Tibial artery (tissue), 4 donors: ENCODE results near the gene MAS1L.

Source experiments
- DNase-seq, 2 donors: peaks; one replicate each; pipeline ENCODE4 v3.0.0-alpha.2; 2019
- H3K27ac ChIP-seq, 2 donors: fragments of 200-600 bp; sonication (generic) in 1 of 2; 1 replicate in 1 of 2; 2 replicates in 1 of 2; pipeline ENCODE4 v1.5.1; 2018 to 2019; ENCODE audit warnings: mild to moderate bottlenecking in 1 of 2
- H3K27me3 ChIP-seq, 2 donors: fragments of 200-600 bp; sonication (generic) in 1 of 2; one replicate each; pipeline versions ENCODE4 v1.5.1 to v1.6.0; 2016 to 2019
- H3K36me3 ChIP-seq, 3 donors: fragments of 200-600 bp; sonication (generic) in 2 of 3; one replicate each; pipeline ENCODE4 v1.5.1; 2016 to 2019; ENCODE audit warnings: mild to moderate bottlenecking in 2 of 3
- H3K4me1 ChIP-seq, 4 donors: fragments of 200-600 bp; sonication (generic) in 2 of 4; 1 replicate in 3 of 4; 2 replicates in 1 of 4; pipeline ENCODE4 v1.5.1; 2016 to 2019
- H3K4me3 ChIP-seq, 2 donors: fragments of 200-600 bp; sonication (generic) in 1 of 2; 1 replicate in 1 of 2; 2 replicates in 1 of 2; pipeline ENCODE4 v1.5.1; 2018 to 2019; ENCODE audit warnings: mild to moderate bottlenecking in 2 of 2
- H3K9me3 ChIP-seq, 3 donors: fragments of 200-600 bp; sonication (generic) in 1 of 3; one replicate each; pipeline ENCODE4 v1.5.1; 2016 to 2019
- intact Hi-C: fragments of 100-400 bp; cut with DNase I; formaldehyde crosslinking; loops from one replicate; pipeline ENCODE4 v1.15.0; 2023; ENCODE audit warnings: low total_unique reads
- TF ChIP-seq, protein P1 (sequence below), 2 experiments: fragments of 200-600 bp in 1 of 2; fragments of 450-650 bp in 1 of 2; IDR thresholded peaks; one replicate each; pipeline ENCODE4 v1.5.1; 2017 to 2019; ENCODE audit warnings: antibody characterized with exemption in 2 of 2, mild to moderate bottlenecking in 1 of 2, moderate library complexity in 1 of 2

MAS1L gene, protein sequence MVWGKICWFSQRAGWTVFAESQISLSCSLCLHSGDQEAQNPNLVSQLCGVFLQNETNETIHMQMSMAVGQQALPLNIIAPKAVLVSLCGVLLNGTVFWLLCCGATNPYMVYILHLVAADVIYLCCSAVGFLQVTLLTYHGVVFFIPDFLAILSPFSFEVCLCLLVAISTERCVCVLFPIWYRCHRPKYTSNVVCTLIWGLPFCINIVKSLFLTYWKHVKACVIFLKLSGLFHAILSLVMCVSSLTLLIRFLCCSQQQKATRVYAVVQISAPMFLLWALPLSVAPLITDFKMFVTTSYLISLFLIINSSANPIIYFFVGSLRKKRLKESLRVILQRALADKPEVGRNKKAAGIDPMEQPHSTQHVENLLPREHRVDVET

DNA sequence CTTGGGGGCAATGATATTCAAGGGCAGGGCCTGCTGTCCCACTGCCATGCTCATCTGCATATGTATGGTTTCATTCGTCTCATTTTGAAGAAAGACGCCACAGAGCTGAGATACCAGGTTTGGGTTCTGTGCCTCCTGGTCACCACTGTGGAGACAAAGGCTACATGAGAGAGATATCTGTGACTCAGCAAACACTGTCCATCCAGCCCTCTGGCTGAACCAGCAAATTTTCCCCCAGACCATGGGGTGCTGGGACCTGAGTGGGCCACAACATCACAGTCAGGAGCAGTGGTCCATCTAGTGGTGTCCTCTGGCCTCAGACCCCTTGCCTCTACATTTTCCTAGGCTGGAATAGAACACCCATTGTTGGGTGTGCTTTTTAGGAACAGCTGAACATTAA is at the start of gene MAS1L:
TSS of gene MAS1L (minus strand) at position 297 of the 400 bp plus-strand sequence. CDS start at position 243, 54 bp downstream.
- no peak for DNase-seq
- Histone ChIP-seq H3K27ac (no peak within 1 kb of the TSS), H3K36me3 (no peaks in the 10 kb centered on the region), H3K4me1 (no peaks in the 10 kb centered on the region), H3K27me3 (no peaks in the 10 kb centered on the region), H3K4me3 (no peak within 1 kb of the TSS), H3K9me3 (no peaks in the 10 kb centered on the region)
- intact Hi-C loops, result no loop called here
- TF ChIP-seq, protein P1, sequence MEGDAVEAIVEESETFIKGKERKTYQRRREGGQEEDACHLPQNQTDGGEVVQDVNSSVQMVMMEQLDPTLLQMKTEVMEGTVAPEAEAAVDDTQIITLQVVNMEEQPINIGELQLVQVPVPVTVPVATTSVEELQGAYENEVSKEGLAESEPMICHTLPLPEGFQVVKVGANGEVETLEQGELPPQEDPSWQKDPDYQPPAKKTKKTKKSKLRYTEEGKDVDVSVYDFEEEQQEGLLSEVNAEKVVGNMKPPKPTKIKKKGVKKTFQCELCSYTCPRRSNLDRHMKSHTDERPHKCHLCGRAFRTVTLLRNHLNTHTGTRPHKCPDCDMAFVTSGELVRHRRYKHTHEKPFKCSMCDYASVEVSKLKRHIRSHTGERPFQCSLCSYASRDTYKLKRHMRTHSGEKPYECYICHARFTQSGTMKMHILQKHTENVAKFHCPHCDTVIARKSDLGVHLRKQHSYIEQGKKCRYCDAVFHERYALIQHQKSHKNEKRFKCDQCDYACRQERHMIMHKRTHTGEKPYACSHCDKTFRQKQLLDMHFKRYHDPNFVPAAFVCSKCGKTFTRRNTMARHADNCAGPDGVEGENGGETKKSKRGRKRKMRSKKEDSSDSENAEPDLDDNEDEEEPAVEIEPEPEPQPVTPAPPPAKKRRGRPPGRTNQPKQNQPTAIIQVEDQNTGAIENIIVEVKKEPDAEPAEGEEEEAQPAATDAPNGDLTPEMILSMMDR (IDR thresholded peaks at IDR 0.05), result no peak

- DNase-seq, result no peak
- Histone ChIP-seq H3K36me3 (no peaks in the 10 kb centered on the region), H3K4me1 (no peaks in the 10 kb centered on the region), H3K27ac (no peak overlapping the region), H3K9me3 (no peaks in the 10 kb centered on the region), H3K27me3 (peaks cover 0 to 14% of the 10 kb centered on the region in 2 donors), H3K4me3 (no peak overlapping the region)
- intact Hi-C loops, result no loop called here
- TF ChIP-seq, protein P1 (IDR thresholded peaks at IDR 0.05), result no peak
Observed at GRCh38 chr6:29532320-29532951, 44.7 kb upstream of the MAS1L start.

DNA sequence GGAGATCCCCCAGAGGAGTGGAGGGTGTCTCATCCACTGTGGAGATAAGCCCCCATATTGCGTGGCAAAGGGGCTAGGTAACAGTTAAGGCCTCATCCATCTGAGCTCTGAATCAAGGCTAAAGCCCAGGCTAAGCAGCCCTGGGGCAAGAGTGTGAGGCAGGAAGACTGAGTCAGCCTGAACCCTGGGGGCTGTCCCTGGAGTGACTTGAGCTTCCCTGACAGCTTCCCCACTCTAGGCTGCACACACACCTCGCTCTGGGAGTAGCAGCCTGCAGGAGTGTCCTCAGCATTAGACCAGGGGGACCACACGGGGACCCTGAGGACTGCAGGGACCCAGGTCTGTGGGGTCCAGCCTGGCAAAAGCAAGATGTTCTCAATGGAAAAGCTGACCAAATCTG is 43.9 kb upstream of the MAS1L start:
- Histone ChIP-seq H3K4me1 (no peaks in the 10 kb centered on the region), H3K9me3 (no peaks in the 10 kb centered on the region), H3K36me3 (no peaks in the 10 kb centered on the region), H3K27ac (no peak overlapping the region), H3K27me3 (peaks cover 0 to 14% of the 10 kb centered on the region in 2 donors), H3K4me3 (no peak overlapping the region)
- DNase-seq, result no peak
- TF ChIP-seq, protein P1 (IDR thresholded peaks at IDR 0.05), result no peak
- intact Hi-C loops, result no loop called here

- H3K27me3 ChIP-seq, result peaks cover 0 to 17% of the 10 kb centered on the region in 2 donors
- H3K9me3 ChIP-seq, result no peaks in the 10 kb centered on the region
- H3K27ac ChIP-seq, result no peak overlapping the region
- TF ChIP-seq, protein P1 (IDR thresholded peaks at IDR 0.05), result no peak
- DNase-seq, result no peak
- H3K4me1 ChIP-seq, result no peaks in the 10 kb centered on the region
- H3K36me3 ChIP-seq, result no peaks in the 10 kb centered on the region
- no peak overlapping the region for H3K4me3 ChIP-seq
- intact Hi-C loops, result no loop called here
Observed at GRCh38 chr6:29530671-29531310, 43.0 kb upstream of the MAS1L start.

GRCh38 chr6:29529956-29530355 is 42.2 kb upstream of the MAS1L start:
- no peaks in the 10 kb centered on the region for H3K9me3 ChIP-seq
- H3K36me3 ChIP-seq, result no peaks in the 10 kb centered on the region
- no peak overlapping the region for H3K4me3 ChIP-seq
- intact Hi-C loops, result no loop called here
- H3K4me1 ChIP-seq, result no peaks in the 10 kb centered on the region
- peaks cover 0 to 17% of the 10 kb centered on the region in 2 donors for H3K27me3 ChIP-seq
- no peak overlapping the region for H3K27ac ChIP-seq
- TF ChIP-seq, protein P1 (IDR thresholded peaks at IDR 0.05), result no peak
- no peak for DNase-seq
